A673 (cell line): ENCODE results near the gene KCNC1. TPM values are rescaled to one million over a fixed set of nuclear protein-coding genes. Genes with fewer than 3 reads are reported as not detected.

Source experiments
- BruUV-seq: library from RNA; stranded (reverse); fragments of 400-500 nt; replicated peaks from 2 replicates; lab custom pipeline; 2021; lab: Mats Ljungman, UMichigan
- CTCF ChIA-PET: fragments of 300-600 bp; sonication (Branson Sonifier 250); formaldehyde crosslinking; loops from one replicate; lab custom pipeline; 2022; ENCODE audit warnings: antibody characterized with exemption; lab: Charles Lee
- POLR2A ChIA-PET: fragments of 300-600 bp; sonication (Branson Sonifier 250); formaldehyde crosslinking; loops from one replicate; lab custom pipeline; 2022; ENCODE audit warnings: antibody characterized with exemption; ENCODE audit not compliant: low non-redundant PET; lab: Charles Lee
- DNase-seq: peaks from one replicate; pipeline ENCODE4 v3.0.0-alpha.2; 2015; ENCODE audit warnings: low spot score
- H3K27ac ChIP-seq: fragments of 200-600 bp; sonication (generic); 2 replicates; pipeline ENCODE4 v1.5.1; 2016; ENCODE audit warnings: mixed run types, low read depth, mild to moderate bottlenecking, mixed read lengths, antibody characterized with exemption, low read length; ENCODE audit not compliant: poor library complexity, severe bottlenecking
- H3K27me3 ChIP-seq: fragments of 200-600 bp; sonication (generic); replicated peaks from 2 replicates; pipeline ENCODE4 v1.6.1; 2017; ENCODE audit warnings: mixed run types, low read depth, mild to moderate bottlenecking, mixed read lengths, antibody characterized with exemption, low read length; ENCODE audit not compliant: insufficient read depth, poor library complexity
- H3K36me3 ChIP-seq: fragments of 200-600 bp; sonication (generic); 2 replicates; pipeline ENCODE4 v1.6.1; 2016; ENCODE audit warnings: mixed run types, mild to moderate bottlenecking, mixed read lengths, antibody characterized with exemption, low read length; ENCODE audit not compliant: insufficient read depth, poor library complexity, severe bottlenecking
- H3K4me1 ChIP-seq: fragments of 200-600 bp; sonication (generic); 2 replicates; pipeline ENCODE4 v1.6.1; 2017; ENCODE audit warnings: mixed run types, mild to moderate bottlenecking, mixed read lengths, antibody characterized with exemption, low read length; ENCODE audit not compliant: insufficient read depth, poor library complexity, severe bottlenecking
- H3K4me3 ChIP-seq: fragments of 200-600 bp; sonication (generic); 2 replicates; pipeline ENCODE4 v1.5.1; 2016; ENCODE audit warnings: low read depth, mixed run types, mild to moderate bottlenecking, mixed read lengths, low read length; ENCODE audit not compliant: poor library complexity, severe bottlenecking
- H3K9me3 ChIP-seq: fragments of 200-600 bp; sonication (generic); 2 replicates; pipeline ENCODE4 v1.6.1; 2016; ENCODE audit warnings: mixed run types, low read depth, mild to moderate bottlenecking, mixed read lengths, antibody characterized with exemption, low read length; ENCODE audit not compliant: poor library complexity, severe bottlenecking
- EZH2 ChIP-seq: fragments of 200-600 bp; sonication (generic); IDR thresholded peaks from 2 replicates; pipeline ENCODE4 v1.6.1; 2017; ENCODE audit warnings: borderline replicate concordance, low read depth, mild to moderate bottlenecking, mixed read lengths, antibody characterized with exemption, low read length; ENCODE audit not compliant: poor library complexity, severe bottlenecking
- intact Hi-C: fragments of 100-400 bp; cut with micrococcal nuclease; formaldehyde crosslinking; loops from one replicate; pipeline ENCODE4 v1.10.0; 2022; ENCODE audit not compliant: unreplicated experiment
- total RNA-seq: library from RNA; stranded (reverse); gene quantifications from 2 replicates; pipeline ENCODE4 v1.2.3, GENCODE V29; 2021
- TF ChIP-seq, protein P1 (sequence below): fragments of 300-800, 200-600 bp; sonication (generic); conservative IDR thresholded peaks from 2 replicates; pipeline ENCODE4 v1.5.1; 2017; ENCODE audit warnings: low read depth, mild to moderate bottlenecking, antibody characterized with exemption, low read length, moderate library complexity, mixed read lengths

KCNC1 gene
- total RNA-seq, 1 experiment from 2014 or later, result 0.09 TPM

DNA sequence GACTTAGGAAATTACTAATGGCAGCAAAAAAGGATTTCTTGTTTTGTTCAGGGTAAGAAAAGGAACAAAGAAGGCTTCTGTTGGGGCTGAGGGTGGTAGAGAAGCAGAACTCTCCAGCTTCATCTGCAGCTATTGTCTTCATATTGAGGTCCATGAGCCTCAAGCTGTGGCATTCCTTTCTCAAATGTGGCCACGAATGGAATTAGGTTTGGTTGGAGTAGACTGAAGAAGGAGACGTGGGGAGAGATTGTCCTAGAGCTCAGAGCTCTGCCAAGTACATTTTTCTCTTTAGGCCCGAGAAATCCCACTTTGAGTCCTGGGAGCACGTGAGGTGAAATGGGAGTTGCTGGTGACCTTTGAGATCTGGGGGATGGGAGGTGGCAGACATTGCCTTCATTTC lies 41.0 kb upstream of the KCNC1 start:
- intact Hi-C loops, result no loop called here
- DNase-seq, result no peak
- BruUV-seq, result no TSS peak

DNA sequence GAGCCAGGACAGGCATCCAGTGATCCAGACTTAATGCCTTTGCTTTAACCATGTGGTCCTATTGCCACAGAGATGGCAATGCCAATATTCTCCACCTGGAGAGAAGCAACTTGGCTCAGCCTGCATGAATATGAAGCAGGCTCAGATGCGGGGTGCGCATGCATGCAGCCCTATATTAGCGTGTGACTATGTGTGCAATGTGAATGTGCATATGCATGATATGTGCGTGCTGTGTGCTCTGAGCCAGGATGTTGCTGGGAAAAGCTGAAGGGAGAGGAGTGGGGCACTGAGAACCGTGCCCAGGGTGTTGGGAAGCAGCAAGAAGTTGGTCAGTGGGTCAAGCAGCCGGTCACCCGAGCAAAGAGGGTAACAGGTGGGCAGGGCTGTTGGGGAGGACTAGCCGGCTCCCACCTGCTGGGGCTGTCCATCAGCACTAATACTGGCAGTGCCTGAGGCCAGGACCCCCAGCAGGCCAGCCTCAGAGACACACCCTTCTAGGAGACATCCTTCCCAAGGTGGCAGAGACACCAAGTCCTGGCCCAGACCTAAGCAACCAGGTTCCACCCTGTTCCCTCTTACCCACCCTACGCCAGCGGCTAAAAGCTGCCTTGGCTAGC lies 40.0 kb upstream of the KCNC1 start:
- Histone ChIP-seq H3K27me3 (peaks cover 78% of the 10 kb centered on the region), H3K4me3 (no peak overlapping the region), H3K9me3 (no peaks in the 10 kb centered on the region), H3K36me3 (no peaks in the 10 kb centered on the region), H3K27ac (no peak overlapping the region), H3K4me1 (peaks cover 6% of the 10 kb centered on the region)
- CTCF ChIA-PET, result no interaction called here
- DNase-seq, result no peak
- POLR2A ChIA-PET, result no interaction called here
- TF ChIP-seq, protein P1, sequence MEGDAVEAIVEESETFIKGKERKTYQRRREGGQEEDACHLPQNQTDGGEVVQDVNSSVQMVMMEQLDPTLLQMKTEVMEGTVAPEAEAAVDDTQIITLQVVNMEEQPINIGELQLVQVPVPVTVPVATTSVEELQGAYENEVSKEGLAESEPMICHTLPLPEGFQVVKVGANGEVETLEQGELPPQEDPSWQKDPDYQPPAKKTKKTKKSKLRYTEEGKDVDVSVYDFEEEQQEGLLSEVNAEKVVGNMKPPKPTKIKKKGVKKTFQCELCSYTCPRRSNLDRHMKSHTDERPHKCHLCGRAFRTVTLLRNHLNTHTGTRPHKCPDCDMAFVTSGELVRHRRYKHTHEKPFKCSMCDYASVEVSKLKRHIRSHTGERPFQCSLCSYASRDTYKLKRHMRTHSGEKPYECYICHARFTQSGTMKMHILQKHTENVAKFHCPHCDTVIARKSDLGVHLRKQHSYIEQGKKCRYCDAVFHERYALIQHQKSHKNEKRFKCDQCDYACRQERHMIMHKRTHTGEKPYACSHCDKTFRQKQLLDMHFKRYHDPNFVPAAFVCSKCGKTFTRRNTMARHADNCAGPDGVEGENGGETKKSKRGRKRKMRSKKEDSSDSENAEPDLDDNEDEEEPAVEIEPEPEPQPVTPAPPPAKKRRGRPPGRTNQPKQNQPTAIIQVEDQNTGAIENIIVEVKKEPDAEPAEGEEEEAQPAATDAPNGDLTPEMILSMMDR, result no peak
- no peak for TF ChIP-seq EZH2
- intact Hi-C loops, result no loop called here
- no TSS peak for BruUV-seq

More for the DNA sequence above, 41.0 kb upstream of the KCNC1 start:
- H3K4me3 ChIP-seq, result no peak overlapping the region
- no peaks in the 10 kb centered on the region for H3K4me1 ChIP-seq
- no peak for TF ChIP-seq EZH2
- TF ChIP-seq, protein P1, result no peak
- peaks cover 86% of the 10 kb centered on the region for H3K27me3 ChIP-seq
- no peaks in the 10 kb centered on the region for H3K9me3 ChIP-seq
- H3K27ac ChIP-seq, result no peak overlapping the region
- H3K36me3 ChIP-seq, result no peaks in the 10 kb centered on the region
- ChIA-PET POLR2A (no interaction called here), CTCF (no interaction called here)

DNA sequence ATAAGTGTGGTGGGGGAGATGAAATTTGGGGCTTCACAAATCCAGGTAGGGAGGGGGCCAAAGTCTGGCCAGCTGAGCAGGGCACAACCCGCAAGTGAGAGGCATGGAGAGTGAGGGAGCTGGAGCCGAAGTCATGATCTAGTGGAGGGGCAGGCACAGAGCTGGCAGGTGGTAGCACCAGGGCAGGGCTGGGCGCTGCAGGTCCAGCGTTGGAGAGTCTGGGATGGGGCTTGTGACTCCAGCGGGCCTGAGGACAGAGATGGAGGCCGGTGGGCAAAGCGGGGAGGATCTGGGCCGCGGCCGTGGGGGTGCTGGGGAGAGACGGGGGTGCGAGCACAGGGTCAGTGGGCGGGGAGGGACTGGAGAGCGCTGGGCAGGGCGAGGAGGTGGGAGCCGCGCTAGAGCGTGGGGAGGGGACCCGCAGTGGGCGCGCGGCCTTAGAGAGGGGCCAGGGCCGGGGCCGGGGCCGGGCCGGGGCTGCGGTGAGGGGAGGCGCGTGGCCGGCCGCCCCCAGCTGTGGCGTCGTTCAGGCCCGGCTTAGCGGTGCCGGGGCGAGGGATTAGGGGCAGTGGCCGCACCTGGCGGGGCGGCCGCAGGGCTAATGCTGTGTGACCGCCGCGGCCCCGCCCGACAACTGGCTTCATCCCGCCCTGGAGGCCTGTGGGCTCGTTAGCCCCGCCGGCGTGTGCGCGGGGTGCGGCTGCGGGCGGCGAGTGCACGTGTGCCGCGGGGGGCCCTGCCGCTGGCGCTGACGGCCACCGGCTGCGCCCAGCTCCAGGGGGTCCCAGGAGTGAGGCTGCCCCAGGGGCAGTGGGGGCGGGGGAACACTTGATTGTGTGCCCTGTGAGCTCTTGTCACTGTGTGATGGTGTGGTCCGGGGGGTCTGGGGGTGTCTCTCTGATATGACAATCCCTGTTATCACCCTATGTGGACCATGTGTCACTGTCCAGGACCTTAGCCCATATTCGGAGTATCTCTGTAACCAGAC lies 38.8 kb upstream of the KCNC1 start:
- no TSS peak for BruUV-seq
- Histone ChIP-seq H3K36me3 (no peaks in the 10 kb centered on the region), H3K27ac (no peak overlapping the region), H3K9me3 (no peaks in the 10 kb centered on the region), H3K27me3 (peaks cover 68% of the 10 kb centered on the region), H3K4me3 (no peak overlapping the region), H3K4me1 (peaks cover 8% of the 10 kb centered on the region)
- DNase-seq, result no peak
- ChIA-PET POLR2A (no interaction called here), CTCF (no interaction called here)
- intact Hi-C loops, result no loop called here
- peak; percentile 54 for TF ChIP-seq EZH2
- TF ChIP-seq, protein P1, result no peak
